ENCODE data around the gene GABBR2. TPM values are rescaled to one million over a fixed set of nuclear protein-coding genes. Genes with fewer than 3 reads are reported as not detected.

The GABBR2 gene
- total RNA-seq, 1 experiment from 2014 or later, result 6.3 TPM

DNA sequence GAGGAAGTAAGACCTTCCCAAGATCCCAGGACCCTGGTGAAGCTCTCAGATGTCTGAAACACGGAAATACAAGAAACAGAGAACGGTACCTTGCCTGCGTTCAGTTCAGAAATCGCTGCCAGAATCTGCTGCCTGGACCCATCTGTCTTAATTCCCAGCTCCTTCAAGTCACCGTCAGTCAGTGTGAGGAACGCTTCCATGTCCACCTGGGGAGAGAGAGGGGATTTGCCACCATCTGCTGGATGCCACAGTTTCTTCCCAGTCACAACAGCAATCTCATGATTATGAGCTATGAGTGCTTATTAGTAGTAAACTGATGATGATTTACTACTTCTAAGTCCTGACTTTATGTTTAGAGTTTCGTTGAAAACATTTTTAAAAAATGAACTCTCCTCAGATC is 36.7 kb upstream of the GABBR2 start:
- ATAC-seq, result no peak
- Histone ChIP-seq H3K4me1 (ENCODE audit: control insufficient read depth, insufficient read depth, low read length) (no peaks in the 10 kb centered on the region), H3K9me3 (ENCODE audit: control insufficient read depth, insufficient read depth, low read depth, low read length) (no peaks in the 10 kb centered on the region), H3K27me3 (ENCODE audit: control insufficient read depth, insufficient read depth, low read length) (no peaks in the 10 kb centered on the region), H3K4me3 (ENCODE audit: low read depth in 2 of 2, low read length in 2 of 2) (no peak overlapping the region), H3K36me3 (ENCODE audit: control insufficient read depth, insufficient read depth, low read length) (no peaks in the 10 kb centered on the region; the same call in 1 of the 2 replicates), H3K27ac (ENCODE audit: low read length) (no peak overlapping the region)
- in situ Hi-C loops (cut with HindIII; ENCODE audit: low pct_unique_long_range_greater_than_20kb, low sequenced_read_pairs), result no loop called here
- BruUV-seq (replicated peaks), result no TSS peak
- intact Hi-C loops (cut with micrococcal nuclease; ENCODE audit: unreplicated experiment), result no loop called here
- DNase-seq (ENCODE audit: low read depth, low spot score), result no peak
- CTCF ChIA-PET, result no interaction called here
- no peak for TF ChIP-seq POLR2AphosphoS5 (IDR thresholded peaks at IDR 0.05; ENCODE audit: low read depth, low read length)
- TF ChIP-seq, protein P1, sequence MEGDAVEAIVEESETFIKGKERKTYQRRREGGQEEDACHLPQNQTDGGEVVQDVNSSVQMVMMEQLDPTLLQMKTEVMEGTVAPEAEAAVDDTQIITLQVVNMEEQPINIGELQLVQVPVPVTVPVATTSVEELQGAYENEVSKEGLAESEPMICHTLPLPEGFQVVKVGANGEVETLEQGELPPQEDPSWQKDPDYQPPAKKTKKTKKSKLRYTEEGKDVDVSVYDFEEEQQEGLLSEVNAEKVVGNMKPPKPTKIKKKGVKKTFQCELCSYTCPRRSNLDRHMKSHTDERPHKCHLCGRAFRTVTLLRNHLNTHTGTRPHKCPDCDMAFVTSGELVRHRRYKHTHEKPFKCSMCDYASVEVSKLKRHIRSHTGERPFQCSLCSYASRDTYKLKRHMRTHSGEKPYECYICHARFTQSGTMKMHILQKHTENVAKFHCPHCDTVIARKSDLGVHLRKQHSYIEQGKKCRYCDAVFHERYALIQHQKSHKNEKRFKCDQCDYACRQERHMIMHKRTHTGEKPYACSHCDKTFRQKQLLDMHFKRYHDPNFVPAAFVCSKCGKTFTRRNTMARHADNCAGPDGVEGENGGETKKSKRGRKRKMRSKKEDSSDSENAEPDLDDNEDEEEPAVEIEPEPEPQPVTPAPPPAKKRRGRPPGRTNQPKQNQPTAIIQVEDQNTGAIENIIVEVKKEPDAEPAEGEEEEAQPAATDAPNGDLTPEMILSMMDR (IDR thresholded peaks at IDR 0.05), result no peak
- no peak for TF ChIP-seq TCF7L2 (IDR thresholded peaks at IDR 0.05; ENCODE audit: low read depth, low read length)
- TF ChIP-seq, protein P2, sequence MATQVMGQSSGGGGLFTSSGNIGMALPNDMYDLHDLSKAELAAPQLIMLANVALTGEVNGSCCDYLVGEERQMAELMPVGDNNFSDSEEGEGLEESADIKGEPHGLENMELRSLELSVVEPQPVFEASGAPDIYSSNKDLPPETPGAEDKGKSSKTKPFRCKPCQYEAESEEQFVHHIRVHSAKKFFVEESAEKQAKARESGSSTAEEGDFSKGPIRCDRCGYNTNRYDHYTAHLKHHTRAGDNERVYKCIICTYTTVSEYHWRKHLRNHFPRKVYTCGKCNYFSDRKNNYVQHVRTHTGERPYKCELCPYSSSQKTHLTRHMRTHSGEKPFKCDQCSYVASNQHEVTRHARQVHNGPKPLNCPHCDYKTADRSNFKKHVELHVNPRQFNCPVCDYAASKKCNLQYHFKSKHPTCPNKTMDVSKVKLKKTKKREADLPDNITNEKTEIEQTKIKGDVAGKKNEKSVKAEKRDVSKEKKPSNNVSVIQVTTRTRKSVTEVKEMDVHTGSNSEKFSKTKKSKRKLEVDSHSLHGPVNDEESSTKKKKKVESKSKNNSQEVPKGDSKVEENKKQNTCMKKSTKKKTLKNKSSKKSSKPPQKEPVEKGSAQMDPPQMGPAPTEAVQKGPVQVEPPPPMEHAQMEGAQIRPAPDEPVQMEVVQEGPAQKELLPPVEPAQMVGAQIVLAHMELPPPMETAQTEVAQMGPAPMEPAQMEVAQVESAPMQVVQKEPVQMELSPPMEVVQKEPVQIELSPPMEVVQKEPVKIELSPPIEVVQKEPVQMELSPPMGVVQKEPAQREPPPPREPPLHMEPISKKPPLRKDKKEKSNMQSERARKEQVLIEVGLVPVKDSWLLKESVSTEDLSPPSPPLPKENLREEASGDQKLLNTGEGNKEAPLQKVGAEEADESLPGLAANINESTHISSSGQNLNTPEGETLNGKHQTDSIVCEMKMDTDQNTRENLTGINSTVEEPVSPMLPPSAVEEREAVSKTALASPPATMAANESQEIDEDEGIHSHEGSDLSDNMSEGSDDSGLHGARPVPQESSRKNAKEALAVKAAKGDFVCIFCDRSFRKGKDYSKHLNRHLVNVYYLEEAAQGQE (IDR thresholded peaks at IDR 0.05; ENCODE audit: insufficient read depth in 1 of 2, low read depth in 2 of 2, low read length in 1 of 2), result no peak
- no peak for TF ChIP-seq SIN3A (IDR thresholded peaks at IDR 0.05; ENCODE audit: borderline replicate concordance, insufficient read depth, low read depth, low read length)
- POLR2A ChIA-PET, result no interaction called here

DNA sequence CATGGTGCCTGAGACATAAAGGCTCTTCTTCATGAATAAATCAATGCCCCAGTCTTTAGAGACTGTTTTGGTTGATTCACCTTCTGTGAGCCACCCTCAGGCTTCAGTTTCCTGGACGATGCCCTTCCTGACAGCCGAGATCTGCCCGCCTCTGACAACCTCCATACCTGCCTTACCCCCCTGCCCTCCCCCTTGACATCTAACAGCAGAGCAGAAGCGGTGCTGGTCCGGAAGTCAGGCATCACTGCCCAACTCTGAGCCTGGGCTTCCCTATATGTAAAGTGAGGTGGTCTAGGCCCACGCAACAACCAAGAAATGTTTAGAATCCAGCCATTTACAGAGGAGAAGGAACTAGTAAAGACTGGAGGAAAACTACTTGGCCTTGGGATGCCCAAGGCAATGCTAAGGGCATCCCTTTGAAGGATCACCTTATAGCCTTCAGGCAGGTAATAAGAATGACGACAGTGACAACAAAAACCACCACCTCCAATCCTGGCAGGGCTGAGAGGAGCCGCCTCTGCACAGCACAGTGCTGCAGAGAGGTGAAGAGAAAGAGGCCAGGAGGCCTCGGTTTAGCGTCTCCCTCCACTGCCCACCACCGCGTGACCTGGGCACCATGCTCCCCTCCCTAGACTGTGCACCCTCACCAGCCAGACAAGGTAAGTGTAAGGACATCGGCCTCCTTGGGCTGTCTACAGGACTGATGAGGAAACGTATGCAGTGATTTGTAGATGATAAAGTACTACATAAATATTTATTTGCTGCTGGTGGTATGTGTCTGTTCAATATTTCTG is 35.3 kb upstream of the GABBR2 start:
- no TSS peak for BruUV-seq (replicated peaks)
- Histone ChIP-seq H3K9me3 (ENCODE audit: control insufficient read depth, insufficient read depth, low read depth, low read length) (no peaks in the 10 kb centered on the region), H3K4me3 (ENCODE audit: low read depth in 2 of 2, low read length in 2 of 2) (no peak overlapping the region), H3K4me1 (ENCODE audit: control insufficient read depth, insufficient read depth, low read length) (no peaks in the 10 kb centered on the region), H3K27ac (ENCODE audit: low read length) (no peak overlapping the region), H3K27me3 (ENCODE audit: control insufficient read depth, insufficient read depth, low read length) (no peaks in the 10 kb centered on the region), H3K36me3 (ENCODE audit: control insufficient read depth, insufficient read depth, low read length) (no peaks in the 10 kb centered on the region; the same call in 1 of the 2 replicates)
- in situ Hi-C loops (cut with HindIII; ENCODE audit: low pct_unique_long_range_greater_than_20kb, low sequenced_read_pairs), result no loop called here
- DNase-seq (ENCODE audit: low read depth, low spot score) (no peak), ATAC-seq (no peak)
- intact Hi-C loops (cut with micrococcal nuclease; ENCODE audit: unreplicated experiment), result no loop called here
- TF ChIP-seq POLR2AphosphoS5 (IDR thresholded peaks at IDR 0.05; ENCODE audit: low read depth, low read length), result no peak
- TF ChIP-seq, protein P2 (IDR thresholded peaks at IDR 0.05; ENCODE audit: insufficient read depth in 1 of 2, low read depth in 2 of 2, low read length in 1 of 2), result no peak
- TF ChIP-seq SIN3A (IDR thresholded peaks at IDR 0.05; ENCODE audit: borderline replicate concordance, insufficient read depth, low read depth, low read length), result no peak
- TF ChIP-seq TCF7L2 (IDR thresholded peaks at IDR 0.05; ENCODE audit: low read depth, low read length), result no peak
- TF ChIP-seq, protein P1 (IDR thresholded peaks at IDR 0.05), result no peak
- POLR2A ChIA-PET, result no interaction called here
- CTCF ChIA-PET, result no interaction called here
